NCI-H1048 (cell line): Measurements from ENCODE around the gene SLC22A14.
"Not testable (repeated sequence)": the region's sequence is repeated elsewhere in the genome, so short reads cannot be mapped to it uniquely, and the experiment has no call there.

Experiments
- DNase-seq: peaks from one replicate; lab custom pipeline; 2025; lab: John Stamatoyannopoulos, UW

SLC22A14 gene

DNA sequence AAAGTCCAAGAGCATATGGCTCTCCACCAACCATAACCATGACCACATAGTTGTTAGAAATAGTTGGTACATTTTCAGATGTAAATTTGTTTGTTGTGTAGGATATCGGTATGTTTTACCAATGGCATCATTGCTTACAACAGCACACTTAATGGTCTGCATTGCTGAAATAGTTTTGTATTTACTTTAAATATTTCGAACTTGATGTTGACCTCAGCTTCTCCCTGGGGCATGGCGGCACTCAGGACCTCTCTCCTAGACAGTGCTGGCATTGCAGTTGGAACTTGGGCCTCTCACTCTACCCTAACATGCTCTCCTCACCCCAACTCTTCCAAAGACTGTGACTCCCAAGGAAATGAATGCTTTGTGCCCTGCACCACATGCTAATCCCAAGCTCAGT is 11.5 kb upstream of the SLC22A14 start:
- DNase-seq: no peak

DNA sequence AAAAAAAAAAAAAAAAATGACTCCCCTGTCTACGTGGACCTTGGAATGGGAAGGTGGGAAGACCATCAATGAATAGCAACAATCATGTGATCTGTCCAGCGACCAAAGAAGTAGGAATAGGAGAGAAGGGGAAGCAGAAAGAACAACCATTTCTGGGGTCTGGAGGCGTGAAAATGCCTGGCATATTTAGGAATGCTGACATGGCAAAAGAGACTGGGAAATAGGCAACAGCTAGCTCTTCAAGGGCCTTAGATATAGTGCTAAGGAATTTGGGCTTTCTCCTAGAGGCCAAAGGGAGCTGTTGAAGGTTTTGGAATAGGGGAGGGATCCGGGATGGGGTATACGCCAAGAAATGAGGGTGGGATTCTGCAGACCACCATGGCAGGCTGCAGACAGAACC is 10.5 kb upstream of the SLC22A14 start:
- DNase-seq: no peak

DNA sequence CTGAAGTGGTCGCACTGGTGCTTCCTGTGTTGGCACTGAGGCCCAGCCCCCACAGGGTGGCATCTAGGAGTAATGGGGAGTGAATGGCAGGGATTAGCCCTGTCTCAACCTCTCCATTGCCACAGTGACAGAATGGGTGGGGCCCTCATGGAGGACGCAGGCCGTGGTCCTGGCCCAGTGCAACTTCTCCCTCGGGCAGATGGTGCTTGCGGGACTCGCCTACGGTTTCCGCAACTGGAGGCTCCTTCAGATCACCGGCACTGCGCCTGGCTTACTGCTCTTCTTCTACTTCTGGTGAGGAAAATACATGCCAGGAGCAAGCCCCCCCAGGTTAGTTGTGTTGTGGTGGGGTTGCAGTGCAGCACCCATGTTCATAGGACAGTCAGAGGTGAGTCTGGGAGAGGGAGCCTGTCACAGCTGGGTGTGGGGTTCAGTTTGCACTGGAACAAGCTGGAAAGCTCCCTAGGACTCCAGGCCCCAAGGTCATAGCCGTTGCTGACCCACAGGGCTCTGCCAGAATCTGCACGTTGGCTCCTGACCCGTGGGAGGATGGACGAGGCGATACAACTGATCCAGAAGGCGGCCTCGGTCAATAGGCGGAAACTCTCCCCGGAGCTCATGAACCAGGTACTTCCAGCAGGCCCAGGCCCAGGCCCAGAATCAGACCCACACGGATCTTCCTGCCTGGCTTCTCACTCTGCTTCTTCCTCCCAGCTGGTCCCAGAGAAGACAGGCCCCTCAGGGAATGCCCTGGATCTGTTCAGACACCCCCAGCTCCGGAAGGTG is 7.0 kb upstream of the SLC22A14 start:
- no peak for DNase-seq

DNA sequence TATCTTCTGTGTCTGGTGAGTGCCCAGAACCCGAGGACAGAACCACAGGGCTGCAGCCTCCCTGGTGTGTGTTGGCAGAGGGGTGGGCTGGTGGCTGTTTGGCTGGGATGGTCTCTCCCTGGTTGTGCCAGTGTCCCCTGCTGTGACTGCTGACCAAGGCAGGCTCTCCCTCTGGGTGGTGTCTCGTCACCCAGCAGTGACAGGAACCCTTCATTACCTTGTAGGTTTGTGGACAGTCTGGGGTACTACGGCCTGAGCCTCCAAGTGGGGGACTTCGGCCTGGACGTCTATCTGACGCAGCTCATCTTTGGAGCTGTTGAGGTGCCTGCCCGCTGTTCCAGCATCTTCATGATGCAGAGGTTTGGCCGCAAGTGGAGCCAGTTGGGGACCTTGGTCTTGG is 6.4 kb upstream of the SLC22A14 start:
- DNase-seq: no peak

DNA sequence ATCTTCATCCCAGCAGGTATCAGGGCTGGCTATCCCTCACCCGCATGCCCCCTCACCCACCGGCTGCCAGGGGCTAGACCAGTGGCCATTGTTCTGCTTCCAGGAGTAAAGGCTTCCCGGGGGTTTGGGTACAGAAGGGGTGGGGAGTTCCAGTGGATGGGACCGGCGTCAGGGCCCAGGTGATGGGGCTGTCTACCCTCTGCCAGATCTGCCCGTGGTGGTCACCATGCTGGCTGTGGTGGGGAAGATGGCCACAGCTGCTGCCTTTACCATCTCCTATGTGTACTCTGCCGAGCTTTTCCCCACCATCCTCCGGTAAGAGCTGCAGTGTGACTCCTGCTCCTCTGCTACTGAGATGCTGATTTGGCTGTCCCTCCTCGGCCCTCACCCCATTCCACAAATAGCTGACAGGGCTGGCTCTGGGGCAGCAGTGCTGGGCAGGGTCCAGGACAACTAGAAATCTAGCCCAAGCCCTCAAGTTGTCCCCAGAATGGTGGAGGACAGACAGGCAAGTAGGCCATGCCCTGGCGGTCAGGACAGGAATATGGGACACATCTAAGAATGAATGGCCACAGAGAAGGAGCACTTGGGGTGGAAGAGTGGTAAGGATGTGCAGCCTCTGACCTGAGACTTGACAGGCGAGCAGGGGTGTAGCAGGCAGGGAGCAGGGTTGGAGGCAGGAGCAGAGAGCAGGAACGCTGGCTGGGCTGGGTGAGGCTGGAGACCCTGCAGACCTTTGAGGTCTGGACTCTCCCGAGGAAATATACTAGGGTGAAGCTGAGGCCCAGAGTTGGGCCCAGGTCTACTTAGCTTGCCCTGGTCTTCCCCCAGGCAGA is 5.8 kb upstream of the SLC22A14 start:
- DNase-seq: no peak

DNA sequence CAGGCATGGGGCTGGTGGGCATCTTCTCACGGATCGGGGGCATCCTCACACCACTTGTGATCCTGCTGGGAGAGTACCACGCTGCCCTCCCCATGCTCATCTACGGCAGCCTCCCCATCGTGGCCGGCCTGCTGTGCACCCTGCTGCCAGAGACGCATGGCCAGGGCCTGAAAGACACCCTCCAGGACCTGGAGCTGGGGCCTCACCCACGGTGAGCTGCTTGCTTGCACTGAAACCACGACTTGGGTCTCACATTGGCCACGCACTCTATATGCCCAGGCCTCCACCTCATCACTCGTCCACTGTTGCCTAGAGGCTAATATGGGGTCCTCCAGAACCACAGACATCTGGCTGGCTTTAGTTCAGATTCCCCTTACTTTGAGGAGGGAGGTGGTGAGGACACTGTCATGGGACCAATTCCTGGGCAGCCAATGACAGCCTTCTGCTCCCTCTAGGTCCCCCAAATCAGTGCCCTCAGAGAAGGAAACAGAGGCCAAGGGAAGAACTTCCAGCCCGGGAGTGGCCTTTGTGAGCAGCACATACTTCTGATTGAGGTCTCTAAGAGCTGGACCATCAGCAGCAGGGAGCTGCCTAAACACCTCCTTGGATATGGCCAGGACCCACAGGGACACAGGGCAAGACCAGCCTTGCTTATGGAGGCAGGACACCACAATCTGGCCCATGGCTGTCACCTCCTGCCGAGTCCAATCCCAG is 5.0 kb upstream of the SLC22A14 start:
- no peak for DNase-seq

DNA sequence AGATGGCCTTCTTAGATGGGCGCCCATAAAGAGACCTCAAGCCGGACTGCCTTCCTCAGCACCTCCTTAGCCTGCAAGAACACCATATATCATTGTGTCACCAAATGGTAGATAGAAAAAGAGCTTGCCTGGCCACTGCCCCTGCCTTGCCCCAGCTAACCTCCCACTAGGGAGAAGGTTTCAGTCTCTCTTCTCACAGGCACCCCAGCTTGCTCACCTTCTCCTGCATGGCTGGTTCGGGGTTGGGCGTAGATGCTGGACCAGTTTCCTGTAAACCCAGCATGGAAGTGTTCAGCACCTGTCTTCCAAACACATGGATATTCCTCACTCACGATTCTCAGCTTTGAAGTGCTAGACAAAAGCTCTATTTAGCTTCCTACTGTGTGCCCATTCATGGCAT is 3.3 kb upstream of the SLC22A14 start:
- DNase-seq: no peak

DNA sequence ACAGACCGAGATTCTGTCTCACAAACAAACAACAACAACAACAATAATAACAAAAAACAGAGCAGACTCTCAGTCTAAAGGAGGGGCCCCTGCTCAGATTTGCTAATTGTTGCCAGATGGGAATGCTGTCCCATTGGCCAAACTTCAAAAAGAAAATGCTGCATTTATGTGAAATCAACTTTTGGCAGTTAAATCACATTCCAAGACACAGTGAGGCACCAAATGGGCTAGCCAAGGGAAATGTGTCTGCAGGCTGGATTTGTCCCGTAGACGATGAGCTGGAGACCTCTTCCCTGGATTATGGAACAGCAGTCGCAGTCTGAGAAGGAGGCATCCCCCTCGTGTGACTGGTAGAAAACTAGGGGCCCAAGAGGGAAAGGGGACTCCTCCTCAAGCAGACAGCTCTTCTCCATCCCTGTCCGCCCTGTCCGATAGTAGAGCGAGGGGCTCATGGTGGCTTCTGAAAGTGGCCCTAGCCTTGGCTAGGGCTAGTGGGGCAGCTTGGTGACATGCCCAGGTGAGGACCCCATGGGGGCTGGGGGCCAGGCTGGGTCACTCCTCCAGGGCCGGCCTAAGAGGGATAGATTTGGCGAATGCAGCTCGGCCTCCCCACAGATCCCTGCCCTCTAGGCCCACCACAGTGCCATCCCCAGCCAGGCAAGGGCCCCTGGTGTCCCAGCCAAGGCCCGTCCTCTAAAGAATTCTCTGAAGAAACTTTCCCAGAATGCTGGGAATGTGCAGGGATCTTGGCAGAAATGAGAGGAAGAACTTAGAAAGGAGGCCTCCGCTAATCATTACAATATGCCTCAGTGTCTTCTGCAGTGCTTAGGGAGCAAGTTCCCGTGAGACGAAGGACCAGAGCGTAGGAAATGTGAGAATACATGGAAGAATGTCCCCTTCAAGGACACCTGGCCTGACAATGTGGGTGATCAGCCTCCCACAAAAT is 2.0 kb downstream of the SLC22A14 start:
- DNase-seq: no peak

DNA sequence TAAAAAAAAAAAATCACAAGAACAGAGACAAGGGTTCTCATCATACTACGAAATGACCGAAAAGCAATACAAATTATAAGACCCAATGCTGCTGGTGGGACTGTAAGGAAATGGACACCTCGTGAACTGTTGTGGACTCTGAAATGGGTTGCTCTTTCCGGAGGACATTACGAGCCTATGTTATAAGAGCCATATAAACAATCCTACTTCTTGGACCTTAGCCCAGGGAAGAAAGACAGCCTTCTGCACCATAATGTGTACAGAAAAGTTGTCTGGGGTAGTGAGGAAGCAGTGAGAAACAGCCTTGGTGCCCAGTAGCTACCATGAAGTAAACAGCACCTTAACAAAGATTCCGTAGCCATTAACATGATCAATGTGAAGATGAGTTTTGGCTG is 2.7 kb downstream of the SLC22A14 start:
- DNase-seq: no peak

DNA sequence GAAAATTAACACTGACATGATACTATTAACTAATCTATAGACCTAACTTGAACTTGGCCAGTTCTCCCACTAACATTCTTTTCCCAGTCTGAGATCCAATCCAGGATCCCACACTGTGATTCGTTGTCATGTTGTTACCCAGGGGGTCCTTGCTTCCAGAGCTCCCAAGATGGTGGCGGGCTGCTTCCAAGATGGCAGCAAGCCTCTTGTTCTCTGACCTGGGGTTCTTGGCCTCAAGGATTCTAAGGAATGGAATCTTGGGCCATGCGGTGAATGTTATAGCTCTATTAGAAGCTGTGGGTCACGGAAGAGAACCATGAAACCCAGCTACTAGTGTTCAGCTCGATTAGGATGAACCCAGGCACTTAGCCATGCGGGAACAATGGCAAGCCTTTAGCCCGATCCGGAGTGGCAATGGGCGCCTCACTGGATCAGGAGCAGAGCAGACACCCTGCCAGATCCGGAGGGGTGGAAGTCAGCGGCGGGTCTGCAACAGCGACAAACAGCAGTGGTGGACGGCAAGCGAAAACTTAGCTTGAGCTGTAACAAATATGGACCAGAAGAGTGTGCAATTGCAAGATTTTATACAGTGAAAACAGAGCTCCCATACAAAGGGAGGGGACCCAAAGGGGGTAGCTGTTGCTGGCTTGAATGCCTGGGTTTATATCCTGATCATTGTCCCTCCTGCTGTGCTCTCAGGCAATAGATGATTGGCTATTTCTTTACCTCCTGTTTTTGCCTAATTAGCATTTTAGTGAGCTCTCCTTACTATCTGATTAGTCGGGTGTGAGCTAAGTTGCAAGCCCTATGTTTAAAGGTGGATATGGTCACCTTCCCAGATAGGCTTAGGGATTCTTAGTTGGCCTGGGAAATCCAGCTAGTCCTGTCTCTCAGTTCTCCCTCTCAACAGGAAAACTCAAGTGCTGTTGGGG is 7.5 kb downstream of the SLC22A14 start:
- DNase-seq: not testable (repeated sequence)

DNA sequence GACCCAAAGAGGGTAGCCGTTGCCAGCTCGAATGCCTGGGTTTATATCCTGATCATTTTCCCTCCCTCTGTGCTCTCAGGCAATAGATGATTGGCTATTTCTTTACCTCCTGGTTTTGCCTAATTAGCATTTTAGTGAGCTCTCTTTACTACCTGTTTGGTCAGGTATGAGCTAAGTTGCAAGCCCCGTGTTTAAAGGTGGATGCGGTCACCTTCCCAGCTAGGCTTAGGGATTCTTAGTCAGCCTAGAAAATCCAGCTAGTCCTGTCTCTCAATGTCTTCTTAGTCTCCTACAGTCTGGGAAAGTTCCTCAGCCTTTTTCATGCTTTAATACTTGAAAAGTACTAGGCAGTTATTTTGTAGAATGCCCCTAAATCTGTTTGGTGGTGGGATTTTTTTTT is 15.0 kb downstream of the SLC22A14 start:
- DNase-seq: not testable (repeated sequence)

DNA sequence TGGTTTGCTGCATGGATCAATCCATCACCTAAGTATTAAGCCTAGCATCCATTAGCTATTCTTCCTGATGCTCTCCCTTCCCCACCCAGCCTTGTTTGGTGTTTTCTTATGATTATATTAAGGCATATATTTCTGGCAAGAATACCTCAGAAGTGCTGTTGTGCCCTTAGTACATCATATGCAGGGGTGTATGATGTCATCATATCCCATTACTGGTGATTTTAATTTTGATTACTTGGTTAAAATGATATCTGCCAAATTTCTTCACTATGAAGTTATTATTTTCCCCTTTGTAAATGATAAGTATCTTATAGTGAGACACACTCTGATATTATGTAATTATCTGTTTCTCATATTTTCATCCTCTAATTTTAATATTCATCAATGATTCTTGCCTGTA is 15.4 kb downstream of the SLC22A14 start:
- no peak for DNase-seq

DNA sequence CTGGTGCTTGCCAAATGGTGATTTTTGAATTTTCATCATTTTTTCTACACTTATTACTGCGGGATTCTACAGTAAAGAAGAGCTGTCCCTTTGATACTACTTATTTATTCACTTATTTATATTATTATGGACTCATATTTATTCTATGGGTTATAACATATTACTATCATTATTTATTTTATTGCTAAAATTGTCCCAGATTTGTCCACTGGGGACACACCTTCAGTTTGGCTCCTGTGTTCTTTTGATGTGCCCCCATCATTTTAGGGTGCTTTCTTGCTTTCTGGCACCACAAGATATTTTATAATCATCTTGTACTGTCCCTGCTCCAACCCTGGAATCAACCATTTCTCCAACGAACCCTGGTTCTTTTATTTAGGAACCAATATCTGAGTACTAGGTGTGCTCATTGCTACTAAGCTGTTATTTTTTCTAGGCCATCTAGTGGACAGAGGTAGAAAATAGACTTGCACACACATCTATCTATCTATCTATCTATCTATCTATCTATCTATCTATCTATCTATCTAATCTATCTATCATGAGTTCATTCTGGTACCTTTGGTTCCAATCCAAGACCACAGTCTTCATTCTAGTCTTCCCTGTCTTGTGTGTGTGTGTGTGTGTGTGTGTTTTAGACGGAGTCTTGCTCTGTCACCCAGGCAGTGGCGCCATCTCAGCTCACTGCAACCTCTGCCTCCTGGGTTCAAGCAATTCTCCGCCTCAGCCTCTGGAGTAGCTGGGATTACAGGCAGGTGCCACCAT is 16.0 kb downstream of the SLC22A14 start:
- no peak for DNase-seq

DNA sequence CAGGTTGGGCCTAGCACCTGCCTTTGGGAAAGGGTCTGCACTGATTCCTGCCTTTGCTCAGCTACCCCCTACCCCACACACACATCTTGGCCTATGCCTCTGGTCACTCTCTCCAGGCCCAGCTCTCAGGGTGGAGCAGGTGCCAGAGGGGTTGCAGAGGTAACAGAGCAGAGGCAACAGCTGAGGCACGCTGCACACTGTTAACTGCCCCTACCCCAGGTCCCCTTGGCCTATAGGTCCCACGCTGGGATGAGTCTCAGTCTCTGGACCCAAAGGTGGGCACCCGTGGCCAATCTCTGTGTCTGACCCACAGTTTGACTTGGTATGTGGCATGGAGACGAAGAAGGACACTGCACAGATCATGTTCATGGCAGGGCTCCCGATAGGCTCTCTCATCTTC is 24.8 kb downstream of the SLC22A14 start:
- DNase-seq: no peak

DNA sequence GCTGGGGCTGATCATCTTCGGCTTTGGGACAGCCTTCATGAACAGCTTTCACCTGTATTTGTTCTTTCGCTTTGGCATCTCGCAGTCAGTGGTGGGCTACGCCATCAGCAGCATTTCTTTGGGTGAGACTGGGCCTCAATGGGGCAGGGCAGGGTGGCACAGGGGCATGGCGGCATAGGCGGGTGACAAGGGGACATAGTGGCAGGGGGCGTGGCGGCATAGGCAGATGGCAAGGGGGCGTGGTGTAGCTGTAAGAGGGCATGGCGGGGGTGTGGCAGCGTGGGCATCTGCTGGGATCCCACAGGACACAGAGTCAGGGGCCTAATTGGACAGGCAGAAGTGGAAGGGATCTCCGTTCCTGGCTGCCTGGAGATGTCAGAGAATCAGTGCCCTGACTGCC is 25.5 kb downstream of the SLC22A14 start:
- DNase-seq: no peak

DNA sequence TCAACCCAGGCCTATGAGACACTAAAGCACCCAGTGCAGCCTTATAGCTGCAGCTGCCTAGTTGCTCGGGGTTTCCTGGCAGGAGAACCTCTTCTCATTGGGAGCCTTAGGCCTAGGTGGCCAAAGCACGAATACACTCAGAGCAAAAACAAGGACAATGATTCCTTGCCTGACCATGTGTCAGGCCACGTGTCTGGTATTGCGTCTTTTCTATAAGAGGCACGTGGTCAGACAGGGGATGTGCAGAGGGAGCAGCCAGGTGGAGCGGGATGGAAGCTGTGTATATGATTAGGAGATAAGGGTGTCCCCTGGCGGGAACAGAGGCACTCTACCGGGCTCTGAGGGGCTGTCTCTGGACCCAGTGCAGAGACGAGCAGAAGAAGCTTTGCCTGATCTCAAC is 26.4 kb downstream of the SLC22A14 start:
- no peak for DNase-seq

DNA sequence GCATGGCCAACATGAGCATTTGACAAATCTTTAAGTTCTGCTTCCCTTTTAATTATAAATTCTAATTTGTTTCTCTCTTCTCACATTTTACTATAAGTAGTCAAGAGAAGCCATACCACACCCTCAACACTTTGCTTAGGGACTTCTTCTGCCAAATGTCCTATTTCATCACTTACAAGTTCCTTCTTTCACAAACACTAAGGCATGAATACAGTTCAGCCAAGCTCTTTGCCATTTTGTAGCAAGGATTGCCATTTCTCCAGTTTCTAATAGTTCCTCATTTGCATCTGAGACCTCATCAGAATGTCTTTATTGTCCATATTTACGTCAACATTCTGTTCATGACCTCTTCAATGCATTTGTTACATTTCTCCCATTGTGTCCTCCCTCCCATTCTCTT is 29.4 kb downstream of the SLC22A14 start:
- no peak for DNase-seq

DNA sequence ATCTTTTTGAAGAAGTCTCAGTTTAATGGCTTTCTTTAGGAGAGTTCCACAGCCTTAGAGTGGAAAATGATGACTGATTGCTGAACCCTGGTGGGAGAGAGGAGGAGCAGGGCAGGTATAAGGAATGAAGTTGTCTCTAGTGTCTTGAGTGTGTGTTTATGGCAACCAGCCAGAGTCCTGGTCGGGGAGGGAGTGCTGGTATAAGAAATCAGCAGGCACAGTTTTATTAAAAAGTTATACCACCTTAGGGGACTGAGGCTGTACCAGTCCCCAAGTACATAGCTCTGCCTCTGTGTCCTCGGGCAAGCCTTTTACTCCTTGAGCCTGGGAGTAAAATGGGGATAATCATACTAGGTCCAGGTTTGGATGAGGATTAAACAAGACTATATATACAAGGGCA is 29.8 kb downstream of the SLC22A14 start:
- DNase-seq: no peak

DNA sequence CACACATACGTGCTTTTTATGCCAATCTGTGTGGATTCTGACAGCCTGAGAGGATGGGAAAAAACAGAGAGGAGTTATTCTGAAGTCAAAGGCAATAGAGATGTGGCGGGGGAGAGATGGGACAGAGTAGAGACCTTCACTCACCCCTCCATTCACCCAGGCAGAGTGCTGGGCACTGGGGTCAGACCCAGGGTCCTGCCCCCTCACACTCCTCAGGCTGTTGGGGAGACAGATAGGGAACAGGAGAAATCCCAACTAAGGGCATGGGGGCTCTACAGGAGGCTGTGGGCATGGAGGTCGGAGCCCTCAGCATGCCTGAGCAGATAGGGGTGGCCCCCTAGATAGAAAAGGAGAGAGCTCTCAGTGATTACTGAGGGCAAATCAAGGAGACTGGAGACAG is 30.3 kb downstream of the SLC22A14 start:
- no peak for DNase-seq

DNA sequence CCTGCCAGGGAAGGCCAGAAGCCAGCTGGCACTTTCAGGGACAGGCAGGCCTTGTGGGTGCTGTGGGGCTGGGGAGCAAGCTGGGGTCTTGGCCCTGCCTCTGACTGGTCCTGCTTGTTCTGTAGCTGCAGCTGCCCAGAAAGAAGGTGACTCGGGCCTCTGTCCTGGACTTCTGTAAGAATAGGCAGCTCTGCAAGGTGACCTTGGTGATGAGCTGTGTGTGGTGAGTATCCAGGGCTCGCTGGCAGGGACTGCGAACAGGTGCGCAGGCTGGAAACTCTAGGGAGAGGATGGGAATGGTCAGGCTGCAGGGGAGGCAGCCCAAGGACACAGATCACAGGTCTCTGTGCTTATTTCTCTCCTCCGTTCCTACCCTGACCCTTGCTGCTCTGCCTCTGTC is 31.2 kb downstream of the SLC22A14 start:
- DNase-seq: no peak
